ENCODE measurements around the gene DEFB132. TPM values are rescaled to one million over a fixed set of nuclear protein-coding genes. Genes with fewer than 3 reads are reported as not detected.
"Not testable (repeated sequence)": the region's sequence is repeated elsewhere in the genome, so short reads cannot be mapped to it uniquely, and the experiment has no call there.

The DEFB132 gene
- total RNA-seq, 2 donors from 2014 or later, result not detected

DNA sequence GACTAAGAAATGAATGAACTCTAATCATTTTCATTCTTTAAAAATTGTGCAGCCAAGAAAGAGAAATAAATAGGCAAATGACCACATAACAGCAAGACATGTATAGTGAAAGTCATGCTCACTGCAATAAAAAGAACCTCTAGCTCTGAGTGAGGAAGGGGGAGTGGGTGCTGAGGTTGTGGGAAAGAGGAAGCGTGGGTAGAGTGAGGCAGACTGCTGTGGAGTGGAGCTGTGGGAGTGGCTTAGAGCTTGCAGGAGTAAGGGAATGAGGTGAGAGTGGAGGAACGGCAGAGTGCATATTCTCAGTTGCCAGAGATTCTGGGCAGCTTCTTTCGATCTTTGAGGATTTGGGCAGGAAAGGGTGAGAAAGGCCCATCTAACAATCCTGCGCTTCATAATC lies 20.0 kb upstream of the DEFB132 start:
- ATAC-seq (replicated peaks in 1 of 2), result peak; percentile 82 to 85
- DNase-seq, result peak; percentile 27 to 59
- H3K27me3 Mint-ChIP-seq (ENCODE audit: low read depth), result no peaks in the 10 kb centered on the region

GRCh38 chr20:237929-238328 lies 19.6 kb upstream of the DEFB132 start:
- H3K4me1 Mint-ChIP-seq (ENCODE audit: low read depth), result peaks cover 32% of the 10 kb centered on the region
- DNase-seq, result no peak
- no peaks in the 10 kb centered on the region for H3K9me3 Mint-ChIP-seq
- peak; percentile 81 to 84 for ATAC-seq (replicated peaks in 1 of 2)
- H3K36me3 Mint-ChIP-seq (ENCODE audit: insufficient read depth in 2 of 2), result no peaks in the 10 kb centered on the region
- peak overlapping the region; percentile 73 to 84 for H3K4me3 Mint-ChIP-seq
- H3K27me3 Mint-ChIP-seq (ENCODE audit: low read depth), result no peaks in the 10 kb centered on the region
- no peak overlapping the region for H3K27ac Mint-ChIP-seq

More for the DNA sequence above, 20.0 kb upstream of the DEFB132 start:
- Mint-ChIP-seq H3K27ac (no peak overlapping the region), H3K4me3 (peak overlapping the region; percentile 73 to 84), H3K36me3 (ENCODE audit: insufficient read depth in 2 of 2) (no peaks in the 10 kb centered on the region), H3K4me1 (ENCODE audit: low read depth) (peaks cover 32% of the 10 kb centered on the region), H3K9me3 (no peaks in the 10 kb centered on the region)

GRCh38 chr20:242905-243304 lies 14.6 kb upstream of the DEFB132 start:
- Mint-ChIP-seq H3K4me1 (ENCODE audit: low read depth) (peaks cover 12% of the 10 kb centered on the region), H3K27me3 (ENCODE audit: low read depth) (no peaks in the 10 kb centered on the region), H3K9me3 (peaks cover 0 to 1% of the 10 kb centered on the region in 2 donors), H3K4me3 (no peak overlapping the region), H3K36me3 (ENCODE audit: insufficient read depth in 2 of 2) (no peaks in the 10 kb centered on the region), H3K27ac (no peak overlapping the region)
- DNase-seq (no peak), ATAC-seq (replicated peaks in 1 of 2) (no peak)

DNA sequence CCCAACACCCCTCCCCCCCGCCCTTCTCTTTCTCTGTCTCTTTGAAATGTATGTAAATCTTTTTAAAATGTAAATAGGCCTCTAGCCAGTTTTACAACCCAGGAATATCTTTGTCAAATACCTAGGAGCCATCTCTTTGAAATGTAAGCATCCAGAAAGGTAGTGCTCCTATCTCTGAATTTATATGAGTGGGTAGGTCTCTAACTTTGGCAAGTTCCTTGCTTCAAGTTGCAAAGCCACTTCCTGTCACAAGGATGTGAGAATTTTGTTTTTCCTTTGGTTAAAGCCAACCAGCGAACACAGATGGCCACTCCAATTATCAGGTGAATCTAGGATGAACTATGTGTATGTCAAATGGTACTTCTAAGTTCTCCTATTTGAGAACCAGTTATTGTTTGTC lies 6.2 kb upstream of the DEFB132 start:
- no peak overlapping the region for H3K27ac Mint-ChIP-seq
- H3K27me3 Mint-ChIP-seq (ENCODE audit: low read depth), result no peaks in the 10 kb centered on the region
- H3K4me1 Mint-ChIP-seq (ENCODE audit: low read depth), result peaks cover 6% of the 10 kb centered on the region
- DNase-seq (no peak), ATAC-seq (replicated peaks in 1 of 2) (no peak)
- no peak overlapping the region for H3K4me3 Mint-ChIP-seq
- no peaks in the 10 kb centered on the region for H3K36me3 Mint-ChIP-seq (ENCODE audit: insufficient read depth in 2 of 2)
- H3K9me3 Mint-ChIP-seq, result peaks cover 0 to 1% of the 10 kb centered on the region in 2 donors

DNA sequence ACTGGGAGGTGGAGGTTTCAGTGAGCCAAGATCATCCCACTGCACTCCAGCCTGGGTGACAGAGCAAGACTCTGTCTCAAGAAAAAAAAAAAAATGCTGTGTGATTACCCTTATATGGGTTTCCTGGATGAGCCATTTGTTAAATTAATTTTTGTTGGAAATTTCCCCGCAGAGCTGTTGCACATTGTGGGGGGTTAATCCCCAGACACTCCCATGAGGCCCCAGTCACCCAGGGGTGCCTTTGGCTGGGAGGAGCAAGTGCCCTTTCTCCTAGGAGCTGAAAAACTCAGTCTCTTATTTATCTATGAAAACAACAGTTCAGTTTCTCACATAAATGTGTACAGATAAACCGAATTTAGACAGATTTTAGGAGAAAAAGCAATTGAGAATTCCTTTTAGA lies 4.7 kb upstream of the DEFB132 start:
- ATAC-seq (replicated peaks in 1 of 2), result no peak
- Mint-ChIP-seq H3K27me3 (ENCODE audit: low read depth) (no peaks in the 10 kb centered on the region), H3K4me1 (ENCODE audit: low read depth) (peaks cover 8% of the 10 kb centered on the region), H3K4me3 (no peak overlapping the region), H3K9me3 (no peaks in the 10 kb centered on the region), H3K36me3 (ENCODE audit: insufficient read depth in 2 of 2) (no peaks in the 10 kb centered on the region), H3K27ac (no peak overlapping the region)
- DNase-seq, result no peak

- not testable (repeated sequence) for ATAC-seq (replicated peaks in 1 of 2); H3K9me3 Mint-ChIP-seq; H3K4me3 Mint-ChIP-seq; H3K36me3 Mint-ChIP-seq (ENCODE audit: insufficient read depth in 2 of 2); DNase-seq; H3K27me3 Mint-ChIP-seq (ENCODE audit: low read depth); H3K27ac Mint-ChIP-seq
- peaks cover 15% of the 10 kb centered on the region for H3K4me1 Mint-ChIP-seq (ENCODE audit: low read depth)
These were observed 4.1 kb upstream of the DEFB132 start for GRCh38 chr20:253447-253846.

DNA sequence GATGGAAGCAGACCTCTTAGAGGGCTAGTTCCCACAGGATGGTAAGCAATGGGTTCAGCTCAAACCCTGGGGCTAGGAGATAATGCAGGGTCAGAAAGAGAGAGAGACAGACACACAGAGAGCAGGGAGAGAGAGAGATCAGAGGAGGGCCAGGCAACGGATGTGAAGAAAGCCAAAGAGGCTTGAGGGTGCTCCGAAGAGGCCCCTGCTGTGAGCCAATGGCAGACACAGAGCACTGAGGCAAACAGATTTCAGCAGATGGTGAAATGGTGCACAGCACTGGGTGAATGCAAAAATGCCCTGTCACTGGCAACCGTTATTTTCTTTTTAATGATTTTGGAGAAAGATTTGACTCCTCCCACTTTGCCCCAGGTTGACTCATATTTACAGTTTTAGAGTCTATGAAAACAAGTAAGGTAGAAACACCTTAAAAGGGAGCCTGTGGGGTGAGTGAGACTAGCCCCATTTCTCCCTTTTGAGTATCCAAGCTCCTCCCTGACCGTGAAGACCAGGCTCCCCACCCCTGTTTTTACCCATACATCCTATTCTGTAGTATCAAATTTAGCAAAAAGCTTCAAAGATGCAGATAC lies 840 bp downstream of the DEFB132 start:
- Mint-ChIP-seq H3K9me3 (no peaks in the 10 kb centered on the region), H3K4me3 (peak overlapping the region in 1 of 2 donors; percentile 56), H3K27me3 (ENCODE audit: low read depth) (peaks cover 10% of the 10 kb centered on the region), H3K36me3 (ENCODE audit: insufficient read depth in 2 of 2) (no peaks in the 10 kb centered on the region), H3K27ac (no peak overlapping the region), H3K4me1 (ENCODE audit: low read depth) (peaks cover 21% of the 10 kb centered on the region)
- DNase-seq (no peak), ATAC-seq (replicated peaks in 1 of 2) (peak; percentile 76 to 87)

DNA sequence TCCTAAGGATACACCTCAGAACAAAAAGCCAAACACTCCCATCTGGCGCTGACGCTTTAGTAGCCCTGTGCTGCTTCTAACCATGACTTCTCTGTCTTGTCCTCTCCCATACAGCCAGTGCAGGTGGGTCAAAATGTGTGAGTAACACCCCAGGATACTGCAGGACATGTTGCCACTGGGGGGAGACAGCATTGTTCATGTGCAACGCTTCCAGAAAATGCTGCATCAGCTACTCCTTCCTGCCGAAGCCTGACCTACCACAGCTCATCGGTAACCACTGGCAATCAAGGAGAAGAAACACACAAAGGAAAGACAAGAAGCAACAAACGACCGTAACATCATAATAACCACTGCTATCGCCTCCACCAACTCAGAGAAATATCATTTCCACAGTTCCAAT lies 1.4 kb downstream of the DEFB132 start:
- DNase-seq (no peak), ATAC-seq (replicated peaks in 1 of 2) (peak; percentile 45 to 66)
- H3K36me3 Mint-ChIP-seq (ENCODE audit: insufficient read depth in 2 of 2), result no peaks in the 10 kb centered on the region
- no peaks in the 10 kb centered on the region for H3K9me3 Mint-ChIP-seq
- H3K4me1 Mint-ChIP-seq (ENCODE audit: low read depth), result peaks cover 21% of the 10 kb centered on the region
- H3K27ac Mint-ChIP-seq, result no peak overlapping the region
- H3K4me3 Mint-ChIP-seq, result peak overlapping the region in 1 of 2 donors; percentile 56
- peaks cover 10% of the 10 kb centered on the region for H3K27me3 Mint-ChIP-seq (ENCODE audit: low read depth)

DNA sequence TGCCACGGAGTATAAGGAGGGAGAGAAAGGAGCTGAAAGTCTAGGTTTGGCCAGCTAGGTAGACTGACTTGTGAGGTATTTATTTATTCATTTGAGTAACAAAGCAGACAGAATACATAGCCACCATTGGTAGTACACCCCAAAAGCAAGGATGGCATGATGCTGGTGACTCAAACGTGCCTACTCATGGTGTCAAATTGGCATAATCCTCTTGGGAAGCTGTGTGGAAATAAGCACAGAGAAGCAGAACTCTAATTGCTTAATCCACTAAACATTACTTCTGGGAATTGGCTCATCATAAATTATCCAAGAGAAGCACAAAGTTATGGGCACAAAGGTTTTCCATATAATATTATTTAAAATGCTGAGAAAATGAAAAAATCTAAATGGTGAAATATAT lies 2.5 kb downstream of the DEFB132 start:
- peaks cover 21% of the 10 kb centered on the region for H3K4me1 Mint-ChIP-seq (ENCODE audit: low read depth)
- no peak overlapping the region for H3K27ac Mint-ChIP-seq
- no peaks in the 10 kb centered on the region for H3K36me3 Mint-ChIP-seq (ENCODE audit: insufficient read depth in 2 of 2)
- ATAC-seq (replicated peaks in 1 of 2) (no peak), DNase-seq (no peak)
- H3K27me3 Mint-ChIP-seq (ENCODE audit: low read depth), result peaks cover 10% of the 10 kb centered on the region
- H3K9me3 Mint-ChIP-seq, result no peaks in the 10 kb centered on the region
- no peak overlapping the region for H3K4me3 Mint-ChIP-seq

- Mint-ChIP-seq H3K4me1 (ENCODE audit: low read depth) (peaks cover 24% of the 10 kb centered on the region), H3K9me3 (no peaks in the 10 kb centered on the region), H3K4me3 (no peak overlapping the region), H3K27me3 (ENCODE audit: low read depth) (peaks cover 15% of the 10 kb centered on the region), H3K27ac (no peak overlapping the region), H3K36me3 (ENCODE audit: insufficient read depth in 2 of 2) (no peaks in the 10 kb centered on the region)
- ATAC-seq (replicated peaks in 1 of 2), result no peak
- no peak for DNase-seq
These were observed 6.2 kb downstream of the DEFB132 start for GRCh38 chr20:263701-264100.

GRCh38 chr20:266596-267562 lies 9.4 kb downstream of the DEFB132 start:
- DNase-seq, result peak; percentile 91 to 93
- no peaks in the 10 kb centered on the region for H3K36me3 Mint-ChIP-seq (ENCODE audit: insufficient read depth in 2 of 2)
- no peaks in the 10 kb centered on the region for H3K9me3 Mint-ChIP-seq
- ATAC-seq (replicated peaks in 1 of 2), result peak; percentile 94 to 95
- H3K4me1 Mint-ChIP-seq (ENCODE audit: low read depth), result peaks cover 14% of the 10 kb centered on the region
- peak overlapping the region; percentile 1 for H3K27ac Mint-ChIP-seq
- peaks cover 5% of the 10 kb centered on the region for H3K27me3 Mint-ChIP-seq (ENCODE audit: low read depth)
- H3K4me3 Mint-ChIP-seq, result peak overlapping the region; percentile 87 to 92

GRCh38 chr20:270517-270916 lies 13.0 kb downstream of the DEFB132 start:
- Mint-ChIP-seq H3K4me1 (ENCODE audit: low read depth) (peaks cover 14% of the 10 kb centered on the region), H3K9me3 (no peaks in the 10 kb centered on the region), H3K27me3 (ENCODE audit: low read depth) (peaks cover 5% of the 10 kb centered on the region), H3K36me3 (ENCODE audit: insufficient read depth in 2 of 2) (no peaks in the 10 kb centered on the region), H3K4me3 (no peak overlapping the region), H3K27ac (no peak overlapping the region)
- no peak for DNase-seq
- ATAC-seq (replicated peaks in 1 of 2), result no peak

DNA sequence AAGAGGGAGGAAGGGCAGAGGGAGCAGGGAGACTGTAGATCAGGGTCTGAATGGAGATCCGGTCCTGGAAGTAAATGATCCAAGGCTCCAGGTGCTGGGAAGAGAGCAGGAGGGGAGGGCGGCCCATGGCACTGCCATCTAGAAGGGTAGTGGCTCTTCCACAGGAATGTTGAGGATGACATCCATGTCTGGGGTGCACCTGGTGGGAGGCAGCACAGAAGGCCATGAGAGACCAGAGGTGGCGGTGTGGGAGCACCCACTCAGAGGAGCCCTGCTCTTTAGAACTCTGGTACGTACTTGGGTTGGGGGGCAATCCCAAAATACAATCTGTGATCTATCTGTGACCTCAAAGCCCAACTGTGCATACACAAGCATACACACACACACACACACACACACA lies 13.5 kb downstream of the DEFB132 start:
- Mint-ChIP-seq H3K9me3 (no peaks in the 10 kb centered on the region), H3K36me3 (ENCODE audit: insufficient read depth in 2 of 2) (no peaks in the 10 kb centered on the region), H3K27ac (no peak overlapping the region), H3K4me3 (no peak overlapping the region), H3K4me1 (ENCODE audit: low read depth) (peaks cover 11% of the 10 kb centered on the region), H3K27me3 (ENCODE audit: low read depth) (peaks cover 4% of the 10 kb centered on the region)
- DNase-seq (no peak), ATAC-seq (replicated peaks in 1 of 2) (no peak)
